Activated naive CD8-positive, alpha-beta T cell treated with anti-CD3 and anti-CD28 coated beads for 36 hours (primary cell): Measurements from ENCODE around the gene PRG2. TPM values are rescaled to one million over a fixed set of nuclear protein-coding genes. Genes with fewer than 3 reads are reported as not detected.
A peak's percentile ranks its signal among the peaks of the same experiment; 100 is the strongest.

ENCODE experiments used
- DNase-seq: peaks from one replicate; pipeline ENCODE4 v3.0.0; 2021
- H3K27ac Mint-ChIP-seq: one replicate; pipeline ENCODE4 v1.8.0; 2022; ENCODE audit warnings: mild to moderate bottlenecking, moderate library complexity, mixed read lengths
- H3K27me3 Mint-ChIP-seq: one replicate; pipeline ENCODE4 v1.8.0; 2022; ENCODE audit warnings: mild to moderate bottlenecking, mixed read lengths
- H3K36me3 Mint-ChIP-seq: one replicate; pipeline ENCODE4 v1.8.0; 2021; ENCODE audit warnings: mild to moderate bottlenecking, mixed read lengths
- H3K4me1 Mint-ChIP-seq: one replicate; pipeline ENCODE4 v1.8.0; 2021; ENCODE audit warnings: mixed read lengths
- H3K4me3 Mint-ChIP-seq: one replicate; pipeline ENCODE4 v1.8.0; 2022; ENCODE audit warnings: mild to moderate bottlenecking, moderate library complexity, mixed read lengths
- H3K9me3 Mint-ChIP-seq: one replicate; pipeline ENCODE4 v1.8.0; 2022; ENCODE audit warnings: mixed read lengths
- total RNA-seq, 2 experiments: library from RNA; stranded (reverse); gene quantifications; one replicate each; pipeline ENCODE4 v1.2.3, GENCODE V29; 2021

Gene PRG2, protein sequence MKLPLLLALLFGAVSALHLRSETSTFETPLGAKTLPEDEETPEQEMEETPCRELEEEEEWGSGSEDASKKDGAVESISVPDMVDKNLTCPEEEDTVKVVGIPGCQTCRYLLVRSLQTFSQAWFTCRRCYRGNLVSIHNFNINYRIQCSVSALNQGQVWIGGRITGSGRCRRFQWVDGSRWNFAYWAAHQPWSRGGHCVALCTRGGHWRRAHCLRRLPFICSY
- total RNA-seq: 1 to 10 TPM in 1 of 2 experiments, under 1 TPM in 1; 0.54 to 2.1 TPM

- no peak for DNase-seq
- H3K4me3 Mint-ChIP-seq: no peak within 1 kb of the TSS
- H3K9me3 Mint-ChIP-seq: no peaks in the 10 kb centered on the region
- H3K27ac Mint-ChIP-seq: no peak within 1 kb of the TSS
- no peaks in the 10 kb centered on the region for H3K4me1 Mint-ChIP-seq
- no peaks in the 10 kb centered on the region for H3K36me3 Mint-ChIP-seq
- no peaks in the 10 kb centered on the region for H3K27me3 Mint-ChIP-seq
Measured at GRCh38 chr11:57390535-57390934, at the start of gene PRG2. Gene PRG2, minus strand, starts transcription at chr11:57390650. Its CDS starts 706 bp downstream, at chr11:57389944.

- no peaks in the 10 kb centered on the region for H3K36me3 Mint-ChIP-seq
- DNase-seq: no peak
- no peak overlapping the region for H3K4me3 Mint-ChIP-seq
- H3K27ac Mint-ChIP-seq: no peak overlapping the region
- H3K27me3 Mint-ChIP-seq: peaks cover 4% of the 10 kb centered on the region
- no peaks in the 10 kb centered on the region for H3K4me1 Mint-ChIP-seq
- H3K9me3 Mint-ChIP-seq: no peaks in the 10 kb centered on the region
Measured at GRCh38 chr11:57439786-57440185, 49.3 kb upstream of the PRG2 start.

DNA sequence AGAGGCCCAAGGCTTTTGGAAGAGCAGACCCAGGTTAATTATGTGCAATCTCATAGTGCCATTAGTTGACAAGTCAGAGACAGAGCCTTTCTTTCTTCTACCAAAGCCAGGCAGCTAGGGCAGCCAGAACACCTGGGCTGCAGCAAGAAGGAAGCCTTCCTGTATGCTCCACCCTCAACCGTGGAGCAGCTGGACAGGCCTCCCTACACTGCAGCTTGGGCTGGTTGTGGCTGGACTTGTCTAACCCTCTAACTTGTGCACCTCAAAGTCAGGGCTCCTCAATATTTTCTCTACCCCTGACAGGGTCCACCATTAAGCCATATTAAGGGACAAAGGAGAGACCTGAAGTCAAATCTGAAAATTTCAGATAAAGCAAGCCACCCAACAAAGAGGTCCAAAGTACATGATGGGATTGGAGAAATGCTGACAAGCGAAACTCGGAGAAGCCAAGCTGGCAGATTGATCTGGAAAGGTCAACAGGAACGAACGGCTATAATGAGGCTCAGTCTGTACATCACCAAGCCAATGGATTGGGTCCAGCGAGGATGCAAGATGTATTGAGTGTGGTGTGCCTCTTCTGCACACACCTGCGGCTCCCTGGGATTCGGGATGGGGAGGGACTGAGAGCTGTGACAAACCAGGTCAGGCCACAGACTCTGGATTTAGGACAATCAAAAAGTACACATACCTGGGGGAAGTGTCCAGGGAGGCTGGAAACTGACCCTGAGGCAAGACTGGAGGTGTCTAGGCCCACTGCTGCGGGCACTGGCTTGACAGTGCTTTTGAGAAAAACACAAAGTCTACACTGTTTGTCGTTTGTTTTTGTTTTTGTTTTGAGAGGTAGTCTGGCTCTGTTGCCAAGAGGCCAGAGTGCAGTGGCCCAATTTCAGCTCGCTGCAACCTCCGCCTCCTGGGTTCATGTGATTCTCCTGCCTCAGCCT, 48.2 kb upstream of the PRG2 start:
- Mint-ChIP-seq H3K27me3 (peaks cover 4% of the 10 kb centered on the region), H3K9me3 (no peaks in the 10 kb centered on the region), H3K4me1 (no peaks in the 10 kb centered on the region), H3K27ac (no peak overlapping the region), H3K36me3 (no peaks in the 10 kb centered on the region), H3K4me3 (no peak overlapping the region)
- DNase-seq: no peak

- H3K4me3 Mint-ChIP-seq: no peak overlapping the region
- H3K9me3 Mint-ChIP-seq: no peaks in the 10 kb centered on the region
- H3K4me1 Mint-ChIP-seq: peaks cover 11% of the 10 kb centered on the region
- H3K36me3 Mint-ChIP-seq: no peaks in the 10 kb centered on the region
- peaks cover 4% of the 10 kb centered on the region for H3K27me3 Mint-ChIP-seq
- DNase-seq: no peak
- H3K27ac Mint-ChIP-seq: no peak overlapping the region
Measured at GRCh38 chr11:57436031-57436430, 45.6 kb upstream of the PRG2 start.

DNA sequence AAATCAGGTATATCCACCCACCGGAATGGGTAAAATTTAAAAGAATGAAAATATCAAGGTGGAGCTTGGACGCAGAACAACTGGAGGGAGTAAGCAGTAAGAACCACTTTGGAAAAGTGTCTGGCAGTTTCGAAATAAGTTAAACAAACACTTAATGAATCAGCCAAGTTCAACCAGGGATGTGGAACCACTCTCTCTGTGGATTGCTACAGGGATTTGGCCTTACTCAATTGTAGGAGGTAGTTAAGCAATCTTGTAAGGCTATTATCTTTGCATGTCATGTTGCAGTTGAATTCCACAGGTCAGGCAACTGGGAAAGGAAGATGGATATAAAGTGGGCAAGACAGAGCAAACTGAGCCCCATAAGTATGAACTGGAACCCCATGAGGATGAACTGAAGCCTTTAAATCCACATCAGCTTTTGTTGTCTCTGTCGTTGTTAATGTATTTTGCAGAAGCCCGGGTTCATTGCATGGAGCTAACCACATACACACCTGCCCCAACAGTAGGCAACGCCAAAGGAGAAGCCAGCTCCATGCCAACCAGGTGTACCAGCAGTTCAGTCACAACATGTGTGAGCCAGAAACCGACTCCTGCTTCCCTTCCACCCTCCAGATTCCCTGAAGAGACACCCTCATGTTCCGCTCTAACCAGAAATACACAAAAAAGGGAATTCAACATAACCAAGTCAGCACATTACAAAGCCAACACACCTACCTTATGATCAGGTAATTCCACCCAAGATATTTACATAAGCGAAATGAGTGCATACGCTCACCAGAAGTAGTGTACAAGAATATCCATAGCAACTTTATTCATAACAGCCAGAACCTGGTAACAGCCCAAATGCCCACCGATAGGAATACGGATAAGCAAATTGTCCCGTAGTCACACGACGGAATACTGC, 44.4 kb upstream of the PRG2 start:
- peaks cover 13% of the 10 kb centered on the region for H3K4me1 Mint-ChIP-seq
- H3K36me3 Mint-ChIP-seq: no peaks in the 10 kb centered on the region
- H3K27ac Mint-ChIP-seq: no peak overlapping the region
- H3K27me3 Mint-ChIP-seq: peaks cover 4% of the 10 kb centered on the region
- no peaks in the 10 kb centered on the region for H3K9me3 Mint-ChIP-seq
- no peak for DNase-seq
- H3K4me3 Mint-ChIP-seq: no peak overlapping the region

DNA sequence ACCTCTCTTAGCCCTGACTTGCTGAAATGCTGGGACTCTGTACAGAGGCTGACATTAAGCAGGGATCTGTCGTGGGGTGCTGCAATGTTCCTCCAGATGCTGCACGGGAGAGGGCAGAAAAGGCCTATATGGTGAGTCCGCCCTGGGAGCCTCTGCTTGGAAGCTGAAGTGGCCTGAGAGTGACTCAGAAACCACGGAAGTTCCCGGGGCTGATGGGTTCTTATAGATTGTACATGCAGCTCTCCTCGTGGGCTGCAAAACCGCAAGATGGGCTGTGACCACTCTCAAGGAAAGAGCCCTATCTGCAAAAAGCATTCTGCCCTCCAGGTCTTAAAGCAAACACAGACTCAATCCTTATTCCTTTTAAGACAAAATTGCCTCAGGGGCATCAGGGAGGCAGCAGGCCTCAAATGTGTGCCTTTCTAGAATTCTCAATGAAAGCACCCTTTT, 42.3 kb upstream of the PRG2 start:
- Mint-ChIP-seq H3K9me3 (no peaks in the 10 kb centered on the region), H3K27ac (no peak overlapping the region), H3K4me3 (no peak overlapping the region), H3K4me1 (peaks cover 14% of the 10 kb centered on the region), H3K36me3 (no peaks in the 10 kb centered on the region), H3K27me3 (peaks cover 4% of the 10 kb centered on the region)
- peak; percentile 25 for DNase-seq

GRCh38 chr11:57432149-57432561, 41.7 kb upstream of the PRG2 start:
- no peaks in the 10 kb centered on the region for H3K9me3 Mint-ChIP-seq
- peaks cover 20% of the 10 kb centered on the region for H3K4me1 Mint-ChIP-seq
- no peaks in the 10 kb centered on the region for H3K36me3 Mint-ChIP-seq
- no peak overlapping the region for H3K27ac Mint-ChIP-seq
- peaks cover 4% of the 10 kb centered on the region for H3K27me3 Mint-ChIP-seq
- no peak overlapping the region for H3K4me3 Mint-ChIP-seq
- no peak for DNase-seq

DNA sequence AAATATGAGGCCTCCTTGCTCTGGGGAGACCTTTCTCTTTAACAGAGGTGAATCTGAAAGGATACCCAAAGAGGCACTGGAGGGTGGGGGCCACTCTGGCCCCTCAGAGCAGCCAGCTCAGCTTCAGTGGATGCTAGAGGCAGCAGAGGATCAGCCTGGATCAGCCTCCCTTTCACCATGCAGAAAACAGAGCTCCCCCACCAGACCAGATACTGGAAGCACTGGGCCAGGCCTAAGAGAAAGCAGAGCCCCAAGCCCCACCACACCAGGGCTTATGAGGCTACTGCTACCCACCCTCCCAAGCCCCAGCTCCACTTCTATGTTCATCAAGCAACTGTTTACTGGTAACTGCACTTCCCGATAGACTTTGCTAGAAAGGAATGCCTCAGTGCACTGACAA, 40.5 kb upstream of the PRG2 start:
- Mint-ChIP-seq H3K4me1 (peaks cover 22% of the 10 kb centered on the region), H3K9me3 (no peaks in the 10 kb centered on the region), H3K4me3 (no peak overlapping the region), H3K36me3 (peaks cover 8% of the 10 kb centered on the region), H3K27ac (no peak overlapping the region), H3K27me3 (peaks cover 4% of the 10 kb centered on the region)
- DNase-seq: no peak

GRCh38 chr11:57429946-57430345, 39.5 kb upstream of the PRG2 start:
- Mint-ChIP-seq H3K27me3 (peaks cover under 1% of the 10 kb centered on the region), H3K36me3 (peaks cover 18% of the 10 kb centered on the region), H3K9me3 (no peaks in the 10 kb centered on the region), H3K4me3 (no peak overlapping the region), H3K27ac (no peak overlapping the region), H3K4me1 (peaks cover 22% of the 10 kb centered on the region)
- DNase-seq: no peak

- Mint-ChIP-seq H3K27me3 (no peaks in the 10 kb centered on the region), H3K4me1 (peaks cover 30% of the 10 kb centered on the region), H3K36me3 (peaks cover 31% of the 10 kb centered on the region), H3K27ac (no peak overlapping the region), H3K9me3 (no peaks in the 10 kb centered on the region), H3K4me3 (no peak overlapping the region)
- no peak for DNase-seq
Measured at GRCh38 chr11:57428643-57429042, 38.2 kb upstream of the PRG2 start.

DNA sequence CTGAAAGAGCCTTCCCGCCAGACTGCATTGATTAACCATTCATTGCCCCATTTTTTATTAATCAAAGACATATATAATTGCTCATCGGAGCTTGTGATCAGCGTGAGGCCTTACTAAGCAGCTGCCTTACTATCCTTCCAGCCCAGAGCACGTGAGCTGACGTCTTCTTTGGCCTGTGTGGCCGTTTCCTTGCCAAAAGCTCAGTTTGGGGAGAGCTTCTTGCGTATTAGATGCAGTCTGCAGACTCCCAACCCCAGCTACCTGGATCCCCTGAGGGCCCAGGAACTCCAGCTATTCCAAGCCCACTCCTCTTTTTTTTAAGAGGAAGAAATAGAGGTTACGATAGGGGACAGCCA, 37.3 kb upstream of the PRG2 start:
- Mint-ChIP-seq H3K27ac (peak overlapping the region; percentile 97), H3K4me3 (peak overlapping the region; percentile 96), H3K36me3 (peaks cover 40% of the 10 kb centered on the region), H3K27me3 (no peaks in the 10 kb centered on the region), H3K4me1 (peaks cover 33% of the 10 kb centered on the region), H3K9me3 (no peaks in the 10 kb centered on the region)
- no peak for DNase-seq

GRCh38 chr11:57426929-57427726, 36.7 kb upstream of the PRG2 start, which contains the start of gene SLC43A3:
Gene SLC43A3, minus strand, starts transcription at chr11:57427121. Its CDS starts 949 bp downstream, at chr11:57426172.
- DNase-seq: peak; percentile 88
- H3K4me3 Mint-ChIP-seq: peak within 1 kb of the TSS; percentile 96
- peaks cover 34% of the 10 kb centered on the region for H3K4me1 Mint-ChIP-seq
- no peaks in the 10 kb centered on the region for H3K27me3 Mint-ChIP-seq
- H3K36me3 Mint-ChIP-seq: peaks cover 46% of the 10 kb centered on the region
- H3K27ac Mint-ChIP-seq: peak within 1 kb of the TSS; percentile 97
- no peaks in the 10 kb centered on the region for H3K9me3 Mint-ChIP-seq

GRCh38 chr11:57426439-57426928, 36.0 kb upstream of the PRG2 start:
- peaks cover 38% of the 10 kb centered on the region for H3K4me1 Mint-ChIP-seq
- no peaks in the 10 kb centered on the region for H3K9me3 Mint-ChIP-seq
- no peaks in the 10 kb centered on the region for H3K27me3 Mint-ChIP-seq
- H3K27ac Mint-ChIP-seq: peak overlapping the region; percentile 97
- H3K4me3 Mint-ChIP-seq: peak overlapping the region; percentile 96
- H3K36me3 Mint-ChIP-seq: peaks cover 52% of the 10 kb centered on the region
- DNase-seq: no peak
